NCI-H524 (cell line): ENCODE data around the gene PITX2.
A peak's percentile ranks its signal among the peaks of the same experiment; 100 is the strongest.
"Not testable (repeated sequence)": the region's sequence is repeated elsewhere in the genome, so short reads cannot be mapped to it uniquely, and the experiment has no call there.

Experiments
- DNase-seq, 2 experiments: peaks; one replicate each; lab custom pipeline; 2025; lab: John Stamatoyannopoulos, UW

The PITX2 gene

GRCh38 chr4:110610940-110611831 is 11.7 kb downstream of the PITX2 start:
- no peak for DNase-seq

DNA sequence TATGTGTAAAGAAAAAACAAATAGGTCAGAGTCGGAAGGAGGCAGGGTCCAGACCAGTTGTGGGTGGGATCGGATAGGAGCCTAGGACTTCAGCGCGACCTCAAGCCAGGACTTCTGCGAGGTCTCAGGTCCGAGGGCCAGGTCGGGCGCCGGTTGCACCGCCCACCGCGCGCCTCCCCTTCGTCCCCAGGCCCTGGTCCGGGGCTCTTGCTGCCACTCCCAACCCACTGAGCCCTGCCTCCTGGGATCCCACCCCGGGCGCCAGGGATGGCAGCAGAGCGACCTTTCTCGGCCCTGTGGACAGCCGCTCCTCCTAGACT is 12.3 kb downstream of the PITX2 start:
- DNase-seq = no peak

DNA sequence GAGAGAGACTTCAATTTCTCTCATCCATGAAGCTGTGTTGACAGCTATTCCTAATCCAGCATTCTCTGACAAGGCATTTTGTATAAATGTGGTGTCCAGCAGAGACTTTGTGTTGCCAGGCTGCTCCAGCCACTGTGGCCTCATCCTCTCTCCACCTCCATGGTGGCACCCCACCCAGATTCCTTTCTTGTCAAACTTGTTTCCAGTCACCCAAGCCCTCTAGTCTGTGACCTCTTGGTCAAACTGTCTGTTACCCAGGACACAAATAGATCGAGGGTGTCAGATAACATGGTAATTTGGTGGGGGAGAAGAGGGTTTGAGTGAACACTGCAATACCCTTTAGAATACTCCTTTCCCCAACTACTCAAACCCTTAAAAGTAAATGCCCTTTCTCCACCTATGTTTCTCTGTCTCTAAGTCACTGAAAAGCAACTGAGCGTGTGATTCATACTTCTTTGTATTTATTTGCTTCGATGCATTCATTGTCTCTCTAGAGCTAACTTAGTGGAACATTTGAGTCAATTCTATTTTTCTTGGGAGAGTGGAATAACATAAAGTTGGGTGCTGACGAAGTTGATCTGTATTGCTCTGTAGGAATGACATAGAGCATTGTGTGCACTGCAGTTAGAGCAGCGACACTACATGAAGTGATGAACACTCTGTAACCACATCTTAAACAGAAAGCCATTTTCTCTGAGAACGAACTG is 13.7 kb downstream of the PITX2 start:
- DNase-seq = no peak

DNA sequence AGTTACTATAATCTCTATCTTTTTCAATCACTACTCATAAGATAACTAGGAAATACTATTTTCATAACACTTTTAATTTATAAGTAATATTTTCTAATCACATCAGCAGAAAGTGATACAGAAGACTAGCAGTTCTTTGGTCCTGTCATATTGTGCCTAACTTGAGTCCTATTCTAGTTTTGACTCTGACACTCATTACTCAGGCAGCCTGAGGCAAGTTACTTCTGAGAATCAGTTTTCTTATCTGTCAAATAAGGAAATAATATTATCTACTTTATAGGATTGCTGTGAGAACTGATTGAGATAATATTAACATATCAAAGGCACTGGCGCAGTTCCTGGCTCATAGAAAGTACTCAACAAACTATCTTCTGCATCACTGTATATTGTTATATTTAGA is 17.8 kb downstream of the PITX2 start:
- no peak for DNase-seq

DNA sequence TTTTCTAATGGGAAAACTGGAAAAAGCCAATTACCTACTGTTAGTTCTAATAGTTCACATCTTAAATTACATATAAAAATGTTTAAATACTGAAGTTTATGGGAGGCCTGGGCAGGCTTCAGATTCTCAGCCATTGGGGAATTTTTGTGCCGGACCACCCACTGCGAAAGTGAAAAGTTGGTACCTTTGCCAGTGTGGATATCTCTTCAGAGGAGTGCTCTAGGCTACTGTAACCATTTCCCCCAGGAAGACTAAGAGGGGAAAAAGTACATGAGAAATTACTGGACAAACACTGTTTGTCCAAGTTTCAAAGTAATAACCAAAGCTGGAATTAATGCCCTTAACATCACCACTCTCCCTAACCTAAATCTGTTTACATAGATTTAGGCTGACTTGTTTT is 20.8 kb downstream of the PITX2 start:
- DNase-seq = no peak

- no peak for DNase-seq
Observed at GRCh38 chr4:110597582-110597981, 25.3 kb downstream of the PITX2 start.

DNA sequence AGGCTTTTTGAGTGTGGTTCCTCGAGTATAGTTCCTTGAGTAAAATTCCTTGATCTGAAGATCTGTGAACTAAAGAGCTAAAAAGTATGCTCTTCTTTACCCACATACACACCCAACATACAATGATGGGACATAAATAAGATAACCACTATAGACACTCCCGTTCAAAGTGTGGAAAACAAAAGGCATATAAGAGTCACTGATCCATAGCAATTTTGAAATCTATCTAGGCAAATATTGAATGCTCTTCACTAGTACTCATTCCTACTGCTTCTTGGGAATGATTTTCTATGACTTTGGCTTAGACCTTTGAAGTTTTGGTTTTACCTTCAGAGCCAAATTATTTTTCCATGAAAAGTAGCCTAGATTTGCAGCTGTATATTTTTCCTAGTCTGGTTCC is 26.4 kb downstream of the PITX2 start:
- DNase-seq = no peak

GRCh38 chr4:110595583-110595982 is 27.3 kb downstream of the PITX2 start:
- DNase-seq = no peak

DNA sequence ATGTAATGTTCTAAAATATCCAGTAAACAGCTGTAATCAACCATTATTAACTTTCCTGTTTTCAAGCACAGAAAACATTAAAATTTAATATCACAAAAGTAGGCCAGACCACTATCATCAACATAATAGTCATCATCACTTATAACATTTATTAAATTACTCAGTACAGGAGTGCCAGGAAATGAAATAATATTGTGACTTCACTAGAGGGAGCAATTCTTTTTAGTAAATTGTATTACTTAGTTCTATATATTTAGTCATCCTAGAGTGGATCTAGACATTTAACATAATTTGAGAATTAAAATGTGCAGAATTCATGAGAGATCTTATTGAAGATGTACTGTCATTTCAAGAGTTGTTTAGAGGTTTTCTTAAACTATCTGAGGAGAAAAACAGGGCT is 33.6 kb downstream of the PITX2 start:
- no peak for DNase-seq

- DNase-seq = no peak
Observed at GRCh38 chr4:110587666-110588285, 35.1 kb downstream of the PITX2 start.

DNA sequence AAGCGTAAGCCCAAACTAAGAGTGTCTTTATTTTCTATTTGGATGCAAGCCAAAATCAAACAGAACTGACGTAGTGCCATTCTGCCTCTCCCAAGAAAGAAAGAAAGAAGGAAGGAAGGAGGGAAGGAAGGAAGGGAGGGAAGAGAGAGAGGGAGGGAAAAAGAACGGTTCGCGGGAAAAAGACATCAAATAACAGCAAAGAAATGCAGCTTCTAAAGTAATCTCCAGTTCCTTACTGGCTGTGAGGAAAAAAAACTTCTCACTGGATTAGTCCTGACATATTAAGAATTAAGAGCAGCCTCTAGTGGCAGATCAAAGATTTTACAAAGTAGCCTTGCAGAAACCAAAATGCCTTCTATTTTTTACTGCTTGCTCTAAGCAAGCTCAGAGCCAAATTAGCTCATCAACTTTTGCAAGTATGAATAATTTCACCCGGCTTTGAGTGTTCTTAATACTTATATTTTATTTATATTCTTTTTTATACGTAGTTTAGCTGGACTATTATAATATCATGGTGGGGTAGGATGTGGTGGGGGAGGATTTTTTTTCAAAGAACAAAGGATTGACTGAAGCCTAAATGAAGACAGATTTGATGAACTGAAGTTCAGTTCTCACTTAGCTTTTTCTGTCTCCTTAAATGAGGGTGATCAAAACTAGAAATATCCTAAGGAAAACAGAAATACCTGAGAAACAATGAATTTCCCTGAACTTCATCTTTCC is 36.6 kb downstream of the PITX2 start:
- peak in 1 of 2 experiments; percentile 19 for DNase-seq

- DNase-seq = not testable (repeated sequence)
Observed at GRCh38 chr4:110576696-110577095, 46.2 kb downstream of the PITX2 start.
